ENCODE measurements around the gene SEC61G.

- TF ChIP-seq GABPA (IDR thresholded peaks at IDR 0.05; ENCODE audit: low read depth), result no peak
- TF ChIP-seq SRF (IDR thresholded peaks at IDR 0.05; ENCODE audit: low read depth in 2 of 2, low read length in 2 of 2), result no peak
- no peak for TF ChIP-seq CTCF (IDR thresholded peaks at IDR 0.05 in 2 of 3, conservative IDR thresholded peaks at IDR 0.05 in 1 of 3; ENCODE audit: control insufficient read depth in 2 of 3, extremely low read depth in 1 of 3, insufficient read depth in 1 of 3, low read depth in 3 of 3, low read length in 3 of 3)
- TF ChIP-seq POLR2AphosphoS5 (IDR thresholded peaks at IDR 0.05; ENCODE audit: low read length), result no peak
- no peak for TF ChIP-seq MEF2A (IDR thresholded peaks at IDR 0.05; ENCODE audit: insufficient read depth, low read depth, low read length)
- TF ChIP-seq TAF1 (IDR thresholded peaks at IDR 0.05; ENCODE audit: borderline replicate concordance, low read depth, low read length), result no peak
- no peak for TF ChIP-seq ZBTB33 (IDR thresholded peaks at IDR 0.05)
These were observed 33.8 kb downstream of the SEC61G start for GRCh38 chr7:54725255-54725654.
